IPS-15b (cell line): ENCODE data around the gene AARS2.
"Not testable (repeated sequence)": the region's sequence is repeated elsewhere in the genome, so short reads cannot be mapped to it uniquely, and the experiment has no call there.

Experiments
- H3K27me3 ChIP-seq: one replicate; pipeline ENCODE4 v1.6.1; 2013; ENCODE audit warnings: low read length; ENCODE audit not compliant: control insufficient read depth, insufficient read depth
- H3K36me3 ChIP-seq: one replicate; pipeline ENCODE4 v1.6.1; 2013; ENCODE audit warnings: low read length; ENCODE audit not compliant: control insufficient read depth, insufficient read depth
- H3K4me1 ChIP-seq: one replicate; pipeline ENCODE4 v1.6.1; 2013; ENCODE audit warnings: mild to moderate bottlenecking, low read length; ENCODE audit not compliant: control insufficient read depth, insufficient read depth
- H3K4me3 ChIP-seq: one replicate; pipeline ENCODE4 v1.5.1; 2013; ENCODE audit warnings: low read depth, low read length
- H3K9ac ChIP-seq: one replicate; pipeline ENCODE4 v1.6.1; 2013; ENCODE audit warnings: low read depth, mild to moderate bottlenecking, low read length
- H3K9me3 ChIP-seq: one replicate; pipeline ENCODE4 v1.6.1; 2013; ENCODE audit warnings: mild to moderate bottlenecking, low read length; ENCODE audit not compliant: control insufficient read depth, insufficient read depth

The AARS2 gene

GRCh38 chr6:44341095-44341890 is 28.1 kb upstream of the AARS2 start:
- no peak overlapping the region for H3K9ac ChIP-seq
- H3K9me3 ChIP-seq = no peaks in the 10 kb centered on the region
- no peaks in the 10 kb centered on the region for H3K36me3 ChIP-seq
- peaks cover 11% of the 10 kb centered on the region for H3K4me1 ChIP-seq
- H3K27me3 ChIP-seq = peaks cover 21% of the 10 kb centered on the region
- H3K4me3 ChIP-seq = no peak overlapping the region

GRCh38 chr6:44339763-44340625 is 26.8 kb upstream of the AARS2 start:
- H3K9ac ChIP-seq = no peak overlapping the region
- peaks cover 21% of the 10 kb centered on the region for H3K27me3 ChIP-seq
- no peak overlapping the region for H3K4me3 ChIP-seq
- no peaks in the 10 kb centered on the region for H3K9me3 ChIP-seq
- no peaks in the 10 kb centered on the region for H3K36me3 ChIP-seq
- H3K4me1 ChIP-seq = peaks cover 21% of the 10 kb centered on the region

- Histone ChIP-seq H3K36me3 (no peaks in the 10 kb centered on the region), H3K27me3 (peaks cover 21% of the 10 kb centered on the region), H3K9ac (no peak overlapping the region), H3K4me1 (peaks cover 21% of the 10 kb centered on the region), H3K4me3 (no peak overlapping the region), H3K9me3 (no peaks in the 10 kb centered on the region)
Observed at GRCh38 chr6:44339301-44339700, 26.2 kb upstream of the AARS2 start.

- Histone ChIP-seq H3K4me1 (peaks cover 21% of the 10 kb centered on the region), H3K27me3 (peaks cover 15% of the 10 kb centered on the region), H3K36me3 (no peaks in the 10 kb centered on the region), H3K4me3 (no peak overlapping the region), H3K9me3 (no peaks in the 10 kb centered on the region), H3K9ac (no peak overlapping the region)
Observed at GRCh38 chr6:44338228-44339122, 25.3 kb upstream of the AARS2 start.

GRCh38 chr6:44335631-44336030 is 22.5 kb upstream of the AARS2 start:
- Histone ChIP-seq H3K4me1 (peaks cover 21% of the 10 kb centered on the region), H3K4me3 (no peak overlapping the region), H3K36me3 (no peaks in the 10 kb centered on the region), H3K27me3 (no peaks in the 10 kb centered on the region), H3K9ac (no peak overlapping the region), H3K9me3 (no peaks in the 10 kb centered on the region)

GRCh38 chr6:44333942-44334341 is 20.8 kb upstream of the AARS2 start:
- H3K4me1 ChIP-seq = peaks cover 20% of the 10 kb centered on the region
- no peaks in the 10 kb centered on the region for H3K27me3 ChIP-seq
- no peaks in the 10 kb centered on the region for H3K9me3 ChIP-seq
- H3K9ac ChIP-seq = no peak overlapping the region
- H3K4me3 ChIP-seq = no peak overlapping the region
- H3K36me3 ChIP-seq = no peaks in the 10 kb centered on the region

GRCh38 chr6:44333273-44333919 is 20.2 kb upstream of the AARS2 start:
- H3K36me3 ChIP-seq = no peaks in the 10 kb centered on the region
- no peak overlapping the region for H3K4me3 ChIP-seq

GRCh38 chr6:44332585-44332984 is 19.4 kb upstream of the AARS2 start:
- H3K4me3 ChIP-seq = no peak overlapping the region
- no peaks in the 10 kb centered on the region for H3K36me3 ChIP-seq
- H3K9me3 ChIP-seq = no peaks in the 10 kb centered on the region
- no peaks in the 10 kb centered on the region for H3K27me3 ChIP-seq
- H3K9ac ChIP-seq = no peak overlapping the region
- peaks cover 23% of the 10 kb centered on the region for H3K4me1 ChIP-seq

More at GRCh38 chr6:44333273-44333919, 20.2 kb upstream of the AARS2 start:
- Histone ChIP-seq H3K9ac (no peak overlapping the region), H3K27me3 (no peaks in the 10 kb centered on the region), H3K4me1 (peaks cover 17% of the 10 kb centered on the region), H3K9me3 (no peaks in the 10 kb centered on the region)

GRCh38 chr6:44329858-44330257 is 16.7 kb upstream of the AARS2 start:
- Histone ChIP-seq H3K4me1 (peaks cover 14% of the 10 kb centered on the region), H3K9ac (no peak overlapping the region), H3K27me3 (no peaks in the 10 kb centered on the region), H3K9me3 (no peaks in the 10 kb centered on the region), H3K36me3 (no peaks in the 10 kb centered on the region), H3K4me3 (no peak overlapping the region)

- H3K9me3 ChIP-seq, H3K4me3 ChIP-seq, H3K36me3 ChIP-seq, H3K27me3 ChIP-seq, H3K9ac ChIP-seq: not testable (repeated sequence)
- peaks cover 14% of the 10 kb centered on the region for H3K4me1 ChIP-seq
Observed at GRCh38 chr6:44328203-44328602, 15.1 kb upstream of the AARS2 start.

GRCh38 chr6:44327760-44328159 is 14.6 kb upstream of the AARS2 start:
- Histone ChIP-seq H3K4me3 (no peak overlapping the region), H3K9me3 (no peaks in the 10 kb centered on the region), H3K27me3 (no peaks in the 10 kb centered on the region), H3K4me1 (peaks cover 14% of the 10 kb centered on the region), H3K36me3 (no peaks in the 10 kb centered on the region), H3K9ac (no peak overlapping the region)
